ENCODE results near the gene AGBL3. TPM values are rescaled to one million over a fixed set of nuclear protein-coding genes. Genes with fewer than 3 reads are reported as not detected.

The AGBL3 gene
- total RNA-seq, 1 donor from 2014 or later, result 4.1 TPM

DNA sequence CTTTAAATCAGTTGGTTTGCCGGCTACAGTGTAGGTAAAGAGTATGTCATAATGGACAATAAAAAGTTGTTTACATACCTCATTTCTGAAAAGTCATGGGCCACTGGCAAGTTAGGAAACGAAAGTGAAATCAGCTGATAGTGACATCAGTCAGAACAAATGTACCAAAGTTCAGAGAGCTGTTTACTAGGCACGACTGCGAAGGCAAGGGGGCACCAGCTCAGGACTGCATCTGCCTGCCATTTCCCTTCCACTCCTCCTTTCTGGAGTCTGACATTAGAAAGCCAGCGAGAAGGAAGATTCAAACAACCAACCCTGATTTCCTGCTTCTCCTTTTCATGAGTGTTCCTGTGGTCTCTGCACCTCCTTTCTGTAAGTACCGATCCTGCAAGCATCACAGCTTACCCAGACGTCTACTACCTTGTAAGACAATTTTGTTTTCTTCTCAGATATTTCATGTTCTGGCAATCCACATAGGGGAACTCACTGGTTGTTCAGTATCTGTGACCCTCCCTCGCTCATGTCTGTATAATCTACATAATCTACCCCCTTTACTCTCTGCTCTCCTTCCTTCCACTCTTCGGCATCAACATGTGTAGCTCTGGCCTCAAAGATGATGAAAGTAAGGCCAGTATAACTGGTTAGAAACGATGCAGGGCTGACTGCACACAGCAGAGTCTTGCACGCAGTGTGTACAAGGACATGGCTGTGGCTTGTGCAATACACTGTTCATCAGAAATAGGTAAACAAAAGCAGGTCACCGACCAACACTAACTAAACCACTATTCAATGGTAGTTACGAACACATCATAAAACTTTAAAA, 161.8 kb downstream of the AGBL3 start, which contains the start of gene TMEM140:
TMEM140 (plus strand) TSS at position 174 of the 823 bp plus-strand sequence. CDS start 16,370 bp downstream, outside the sequence.
- DNase-seq (ENCODE audit: low spot score), result peak; percentile 74

- no peak for DNase-seq (ENCODE audit: low spot score)
These were observed 163.9 kb downstream of the AGBL3 start for GRCh38 chr7:135150072-135150782.

DNA sequence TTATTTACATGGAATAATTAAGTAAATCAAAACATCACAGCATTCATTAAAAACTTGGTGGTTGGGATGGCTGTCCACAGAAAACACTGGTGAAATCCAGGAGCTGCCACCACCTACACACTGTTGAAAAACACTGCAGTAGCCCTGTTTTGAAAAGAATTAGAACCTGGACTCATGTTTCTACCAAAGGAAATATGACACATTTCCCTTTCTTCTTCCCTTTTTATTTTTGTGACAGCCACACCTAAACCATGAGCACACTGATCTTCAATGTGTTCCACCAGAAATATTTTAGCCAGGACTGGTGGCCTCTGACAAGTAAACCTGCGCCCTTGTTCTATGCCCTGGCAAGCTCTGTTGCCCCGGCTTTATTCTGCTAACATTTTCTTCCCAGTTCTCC, 164.8 kb downstream of the AGBL3 start:
- no peak for DNase-seq (ENCODE audit: low spot score)

GRCh38 chr7:135151533-135151932, 165.2 kb downstream of the AGBL3 start:
- no peak for DNase-seq (ENCODE audit: low spot score)

DNA sequence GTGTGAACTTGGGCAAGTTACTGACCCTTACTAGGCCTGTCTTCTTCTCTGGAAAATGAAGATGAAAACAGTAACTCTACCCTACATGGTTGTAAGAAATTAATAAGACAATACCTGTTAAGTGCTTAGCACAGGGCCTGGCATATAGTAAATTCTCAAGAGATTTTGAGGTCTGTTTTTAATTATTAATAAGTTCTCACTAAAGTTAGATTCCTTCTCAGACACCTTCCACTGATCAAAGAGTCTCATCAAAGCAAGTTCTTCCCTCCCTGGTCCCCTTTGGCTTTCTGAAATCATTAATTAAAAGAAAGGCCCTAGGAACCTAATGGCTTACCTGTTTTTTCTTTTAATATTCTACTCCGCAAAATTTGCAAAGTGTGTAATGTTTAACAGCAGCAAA, 166.1 kb downstream of the AGBL3 start:
- no peak for DNase-seq (ENCODE audit: low spot score)

DNA sequence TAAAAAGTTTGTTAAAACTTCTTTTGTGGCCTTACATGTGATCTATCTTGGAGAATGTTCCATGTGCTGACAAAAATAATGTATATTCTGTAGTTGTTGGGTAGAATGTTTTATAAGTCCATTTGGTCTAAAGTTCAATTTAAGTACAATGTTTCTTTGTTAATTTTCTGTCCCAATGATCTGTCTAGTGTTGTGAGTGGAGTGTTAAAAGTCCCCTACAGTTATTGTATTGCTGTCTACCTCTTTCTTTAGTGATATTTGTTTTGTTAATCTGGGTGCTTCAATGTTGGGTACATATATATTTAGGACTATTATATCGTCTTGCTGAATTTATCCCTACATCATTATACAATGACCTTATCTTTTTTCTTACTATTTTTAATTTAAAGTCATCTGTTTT, 168.4 kb downstream of the AGBL3 start:
- no peak for DNase-seq (ENCODE audit: low spot score)

- DNase-seq (ENCODE audit: low spot score), result no peak
These were observed 170.0 kb downstream of the AGBL3 start for GRCh38 chr7:135156290-135156689.

GRCh38 chr7:135158141-135158655, 171.9 kb downstream of the AGBL3 start:
- no peak for DNase-seq (ENCODE audit: low spot score)

- no peak for DNase-seq (ENCODE audit: low spot score)
These were observed 172.6 kb downstream of the AGBL3 start for GRCh38 chr7:135158874-135159273.

DNA sequence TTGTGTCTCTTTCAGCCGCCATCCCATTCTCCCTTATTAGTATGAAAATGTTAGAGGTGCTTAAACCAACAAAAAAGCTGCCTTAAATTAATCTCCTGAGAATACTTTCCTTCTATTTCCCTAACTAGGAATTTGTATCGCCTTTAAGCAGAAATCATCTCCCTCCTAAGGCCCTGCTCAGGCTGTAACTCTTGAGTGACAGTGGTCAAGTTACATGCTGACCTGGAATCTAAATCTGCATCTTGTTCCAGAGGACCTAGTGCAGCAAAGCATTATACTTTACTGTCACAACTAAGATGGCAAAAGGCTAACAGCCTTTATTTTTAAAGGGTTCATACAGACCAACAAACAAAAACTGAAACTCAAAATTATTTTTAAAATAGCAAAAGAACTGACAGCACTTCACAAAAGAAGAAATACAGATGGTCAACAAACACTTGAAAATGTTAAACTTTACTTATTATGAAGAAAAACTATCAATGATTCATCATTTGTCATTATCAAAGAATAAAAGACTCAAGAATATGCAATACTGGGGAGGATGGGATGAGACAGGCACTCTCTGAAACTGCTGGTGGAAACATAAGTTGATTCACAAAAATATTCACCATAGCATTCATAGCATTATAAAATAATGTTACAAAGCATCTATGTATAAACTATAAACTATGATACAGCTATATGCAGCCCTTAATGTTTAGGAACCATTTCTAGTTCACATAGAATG, 173.2 kb downstream of the AGBL3 start:
- no peak for DNase-seq (ENCODE audit: low spot score)

- DNase-seq (ENCODE audit: low spot score), result no peak
These were observed 174.0 kb downstream of the AGBL3 start for GRCh38 chr7:135160098-135160857.

DNA sequence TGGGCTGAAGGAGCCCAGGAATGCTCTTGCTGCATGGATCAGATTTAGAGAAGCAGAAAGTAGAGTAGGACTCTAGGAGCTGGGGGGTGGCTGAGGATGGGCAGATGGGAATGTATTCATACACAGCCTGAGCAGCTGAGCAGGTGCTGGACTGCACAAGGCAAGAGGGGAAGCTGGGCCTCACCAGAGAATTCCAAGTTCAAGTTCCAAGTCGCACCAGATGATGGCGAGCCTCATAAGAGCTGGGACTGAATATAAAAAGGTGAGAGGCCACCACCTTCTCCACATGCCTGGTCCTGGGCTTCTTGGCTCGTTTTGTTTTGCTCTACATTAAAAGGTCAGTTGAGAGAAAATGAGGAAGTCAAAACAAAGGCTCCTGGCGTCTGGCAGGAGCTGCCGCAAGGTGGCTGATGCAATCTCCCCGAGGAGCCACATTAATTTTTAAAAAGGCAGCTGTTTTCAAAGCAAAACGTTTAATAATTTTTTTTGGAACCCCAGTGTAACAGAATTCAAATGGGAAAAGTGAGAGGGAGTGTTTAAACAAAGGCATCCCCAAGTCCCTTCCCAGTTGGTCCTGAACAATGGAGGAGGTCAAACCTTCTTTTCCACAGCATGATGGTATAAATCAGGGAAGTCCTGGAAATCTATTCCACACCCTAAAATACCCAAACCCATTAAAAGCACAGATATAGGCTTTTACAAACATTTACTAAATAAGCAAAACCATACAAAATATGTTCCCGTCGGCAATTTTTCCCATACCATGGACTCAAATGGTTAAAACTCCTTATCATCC, 174.7 kb downstream of the AGBL3 start:
- DNase-seq (ENCODE audit: low spot score), result no peak

DNA sequence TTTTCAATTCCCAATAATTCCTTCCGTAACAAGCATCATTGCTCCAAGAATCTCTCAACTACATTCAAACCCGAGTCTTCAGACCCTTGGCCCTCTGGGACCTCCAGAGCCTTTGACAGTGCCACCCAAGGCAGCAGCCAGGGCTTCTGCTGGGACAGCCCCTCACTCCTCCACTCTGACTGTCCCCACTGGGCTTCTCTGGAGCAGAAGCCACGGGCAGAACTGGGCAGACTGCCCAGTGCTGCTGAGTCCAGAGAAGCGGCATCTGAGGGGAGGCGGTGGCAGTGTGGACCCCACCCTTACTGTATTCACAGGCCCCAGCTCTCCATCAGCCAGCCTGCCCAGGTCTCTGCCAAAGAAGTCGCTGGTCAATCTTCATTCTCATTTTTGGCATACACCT, 175.4 kb downstream of the AGBL3 start:
- DNase-seq (ENCODE audit: low spot score), result no peak

DNA sequence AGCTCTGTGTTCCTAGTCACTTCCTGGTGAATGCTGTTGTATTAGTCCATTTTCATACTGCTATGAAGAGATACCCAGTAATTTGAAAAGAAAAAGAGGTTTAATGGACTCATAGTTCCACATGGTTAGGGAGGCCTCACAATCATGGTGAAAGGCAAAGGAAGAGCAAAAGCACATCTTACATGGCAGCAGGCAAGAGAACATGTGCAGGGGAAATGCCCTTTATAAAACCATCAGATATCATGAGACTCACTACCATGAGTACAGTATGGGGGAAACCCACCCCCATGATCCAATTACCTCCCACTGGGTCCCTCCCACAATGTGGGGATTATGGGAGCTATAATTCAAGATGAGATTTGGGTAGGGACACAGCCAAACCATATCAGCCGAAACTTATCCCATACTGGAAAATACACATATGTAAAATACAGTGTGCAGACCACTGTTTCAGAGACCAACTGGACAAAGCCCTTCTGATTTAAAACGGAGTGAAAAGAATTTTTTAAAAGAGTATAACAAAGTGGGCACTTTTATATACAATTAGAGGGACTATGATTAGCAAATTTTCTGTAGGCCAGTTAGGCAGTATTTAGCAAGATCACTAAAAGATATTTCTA, 176.2 kb downstream of the AGBL3 start:
- DNase-seq (ENCODE audit: low spot score), result no peak

DNA sequence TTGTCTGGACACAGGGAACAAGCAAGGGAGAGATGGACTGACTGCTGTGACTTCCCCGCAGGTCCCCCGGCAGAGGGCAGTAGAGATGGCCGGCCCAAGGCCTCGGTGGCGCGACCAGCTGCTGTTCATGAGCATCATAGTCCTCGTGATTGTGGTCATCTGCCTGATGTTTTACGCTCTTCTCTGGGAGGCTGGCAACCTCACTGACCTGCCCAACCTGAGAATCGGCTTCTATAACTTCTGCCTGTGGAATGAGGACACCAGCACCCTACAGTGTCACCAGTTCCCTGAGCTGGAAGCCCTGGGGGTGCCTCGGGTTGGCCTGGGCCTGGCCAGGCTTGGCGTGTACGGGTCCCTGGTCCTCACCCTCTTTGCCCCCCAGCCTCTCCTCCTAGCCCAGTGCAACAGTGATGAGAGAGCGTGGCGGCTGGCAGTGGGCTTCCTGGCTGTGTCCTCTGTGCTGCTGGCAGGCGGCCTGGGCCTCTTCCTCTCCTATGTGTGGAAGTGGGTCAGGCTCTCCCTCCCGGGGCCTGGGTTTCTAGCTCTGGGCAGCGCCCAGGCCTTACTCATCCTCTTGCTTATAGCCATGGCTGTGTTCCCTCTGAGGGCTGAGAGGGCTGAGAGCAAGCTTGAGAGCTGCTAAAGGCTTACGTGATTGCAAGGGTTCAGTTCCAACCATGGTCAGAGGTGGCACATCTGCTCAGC, 178.2 kb downstream of the AGBL3 start:
- DNase-seq (ENCODE audit: low spot score), result no peak

DNA sequence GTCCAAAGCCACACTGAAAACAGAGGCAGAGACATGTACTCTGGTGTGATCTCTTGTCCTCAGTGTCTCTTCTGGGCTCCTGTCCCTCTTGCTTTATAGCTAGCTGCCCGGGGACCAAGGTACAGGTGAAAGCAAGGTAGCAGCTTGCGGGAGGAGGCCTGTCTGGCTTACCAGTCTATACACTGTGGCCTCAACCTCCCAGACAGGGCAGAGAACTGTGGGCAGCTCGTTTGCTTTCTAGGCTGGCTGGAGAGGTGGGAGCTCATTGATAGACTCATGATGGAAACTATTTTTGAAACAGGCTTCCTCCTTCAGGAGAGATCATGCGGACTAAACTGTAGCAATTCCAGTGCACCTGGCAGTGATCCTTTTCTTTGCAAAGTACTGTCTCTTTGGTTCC, 179.6 kb downstream of the AGBL3 start:
- DNase-seq (ENCODE audit: low spot score), result no peak

DNA sequence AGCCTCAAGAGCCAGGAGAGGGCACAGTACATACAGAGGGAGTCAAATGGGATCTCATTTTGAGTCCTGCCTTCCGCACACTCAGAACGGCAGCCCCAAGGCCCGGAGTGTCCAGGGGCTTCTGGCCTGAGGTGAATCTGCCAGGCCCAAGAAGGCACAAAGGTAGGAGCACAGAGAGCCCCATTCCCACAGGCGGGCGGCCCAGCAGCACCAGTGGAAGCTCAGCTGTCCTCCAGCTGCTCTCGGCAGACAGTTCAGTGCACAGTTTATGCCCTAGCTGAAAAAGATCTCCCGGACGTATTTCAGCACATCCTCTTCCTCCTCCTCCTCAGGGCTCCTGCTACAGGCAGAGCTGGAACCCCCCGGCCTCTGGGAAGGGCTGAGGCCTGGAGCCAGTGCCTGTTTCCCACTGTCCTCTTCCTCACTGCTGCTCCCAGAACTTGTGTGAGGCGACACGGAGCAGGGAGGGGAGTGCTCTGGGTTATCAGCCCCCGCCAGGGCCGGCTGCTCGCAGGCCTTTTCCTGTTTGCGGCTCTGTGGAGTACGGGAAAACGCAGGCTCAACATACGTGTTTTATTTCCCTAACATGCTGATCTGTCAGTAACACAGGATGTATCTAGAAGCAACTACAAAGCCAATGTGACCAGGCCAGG, 180.2 kb downstream of the AGBL3 start:
- DNase-seq (ENCODE audit: low spot score), result no peak

GRCh38 chr7:135167365-135167917, 181.1 kb downstream of the AGBL3 start:
- DNase-seq (ENCODE audit: low spot score), result no peak

DNA sequence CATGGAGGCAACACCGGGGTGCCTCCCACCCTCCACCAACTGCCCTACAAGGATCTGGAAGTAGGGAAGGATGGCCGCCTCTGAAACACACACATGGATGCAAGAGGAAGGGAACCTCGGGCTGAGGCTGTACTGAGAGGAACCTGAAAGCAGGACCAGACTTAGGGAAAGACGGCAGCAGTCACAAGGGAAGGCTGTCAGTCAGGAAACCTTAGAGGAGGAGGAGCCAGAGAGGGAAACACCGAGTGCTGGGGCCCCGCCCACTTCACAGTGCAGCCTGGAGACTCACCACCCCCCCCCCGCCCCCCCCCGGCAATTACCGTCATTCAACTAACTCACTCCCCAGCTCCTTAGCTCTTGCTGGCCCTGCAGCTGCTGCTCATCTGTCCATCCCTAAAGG, 181.7 kb downstream of the AGBL3 start:
- no peak for DNase-seq (ENCODE audit: low spot score)

Measured in mucosa of gallbladder (tissue), 1 donor.